Hepatocyte (in vitro differentiated cells): ENCODE measurements around the gene PACRG.

Experiments used
- EZH2 ChIP-seq: fragments of 200-600 bp; sonication (generic); IDR thresholded peaks from 2 replicates; pipeline ENCODE4 v1.6.1; 2016; ENCODE audit warnings: antibody characterized with exemption, mild to moderate bottlenecking, borderline replicate concordance
- EZH2phosphoT487 ChIP-seq: fragments of 200-600 bp; sonication (generic); IDR thresholded peaks from one replicate; pipeline ENCODE4 v1.6.1; 2018; ENCODE audit warnings: antibody characterized with exemption, mild to moderate bottlenecking, low read depth, moderate library complexity; ENCODE audit not compliant: unreplicated experiment, severe bottlenecking
- TF ChIP-seq, protein P1 (sequence below): fragments of 200-600 bp; sonication (generic); IDR thresholded peaks from 2 replicates; pipeline ENCODE4 v1.5.1; 2016; ENCODE audit warnings: antibody characterized with exemption, mild to moderate bottlenecking; ENCODE audit not compliant: poor library complexity

DNA sequence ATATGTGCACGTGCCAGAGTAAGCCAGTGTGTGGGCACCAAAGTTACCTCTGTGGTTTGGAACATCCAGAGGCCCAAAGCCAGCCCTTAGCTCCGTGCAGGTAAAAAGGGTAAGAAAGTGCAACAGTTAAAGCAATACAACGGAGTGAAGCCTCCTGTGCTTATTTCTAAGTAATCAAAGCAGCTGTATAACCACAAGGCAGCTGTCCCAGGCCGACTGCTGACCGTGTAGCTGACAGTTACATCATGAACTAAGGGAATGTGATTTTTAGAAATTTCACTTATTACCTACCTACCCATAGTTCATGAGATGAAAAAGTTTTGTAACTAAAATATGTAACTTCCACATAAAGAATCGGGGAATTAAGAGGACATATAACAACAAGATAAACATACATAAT, 565.5 kb downstream of the PACRG start:
- TF ChIP-seq, protein P1, sequence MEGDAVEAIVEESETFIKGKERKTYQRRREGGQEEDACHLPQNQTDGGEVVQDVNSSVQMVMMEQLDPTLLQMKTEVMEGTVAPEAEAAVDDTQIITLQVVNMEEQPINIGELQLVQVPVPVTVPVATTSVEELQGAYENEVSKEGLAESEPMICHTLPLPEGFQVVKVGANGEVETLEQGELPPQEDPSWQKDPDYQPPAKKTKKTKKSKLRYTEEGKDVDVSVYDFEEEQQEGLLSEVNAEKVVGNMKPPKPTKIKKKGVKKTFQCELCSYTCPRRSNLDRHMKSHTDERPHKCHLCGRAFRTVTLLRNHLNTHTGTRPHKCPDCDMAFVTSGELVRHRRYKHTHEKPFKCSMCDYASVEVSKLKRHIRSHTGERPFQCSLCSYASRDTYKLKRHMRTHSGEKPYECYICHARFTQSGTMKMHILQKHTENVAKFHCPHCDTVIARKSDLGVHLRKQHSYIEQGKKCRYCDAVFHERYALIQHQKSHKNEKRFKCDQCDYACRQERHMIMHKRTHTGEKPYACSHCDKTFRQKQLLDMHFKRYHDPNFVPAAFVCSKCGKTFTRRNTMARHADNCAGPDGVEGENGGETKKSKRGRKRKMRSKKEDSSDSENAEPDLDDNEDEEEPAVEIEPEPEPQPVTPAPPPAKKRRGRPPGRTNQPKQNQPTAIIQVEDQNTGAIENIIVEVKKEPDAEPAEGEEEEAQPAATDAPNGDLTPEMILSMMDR = no peak
- no peak for TF ChIP-seq EZH2
- no peak for TF ChIP-seq EZH2phosphoT487
